Measurements from ENCODE around the gene NODAL. TPM values are rescaled to one million over a fixed set of nuclear protein-coding genes. Genes with fewer than 3 reads are reported as not detected.
"Not testable (repeated sequence)": the region's sequence is repeated elsewhere in the genome, so short reads cannot be mapped to it uniquely, and the experiment has no call there.

The NODAL gene
- not detected for total RNA-seq (ENCODE audit: unreplicated experiment)
- long read RNA-seq = 0 reads

DNA sequence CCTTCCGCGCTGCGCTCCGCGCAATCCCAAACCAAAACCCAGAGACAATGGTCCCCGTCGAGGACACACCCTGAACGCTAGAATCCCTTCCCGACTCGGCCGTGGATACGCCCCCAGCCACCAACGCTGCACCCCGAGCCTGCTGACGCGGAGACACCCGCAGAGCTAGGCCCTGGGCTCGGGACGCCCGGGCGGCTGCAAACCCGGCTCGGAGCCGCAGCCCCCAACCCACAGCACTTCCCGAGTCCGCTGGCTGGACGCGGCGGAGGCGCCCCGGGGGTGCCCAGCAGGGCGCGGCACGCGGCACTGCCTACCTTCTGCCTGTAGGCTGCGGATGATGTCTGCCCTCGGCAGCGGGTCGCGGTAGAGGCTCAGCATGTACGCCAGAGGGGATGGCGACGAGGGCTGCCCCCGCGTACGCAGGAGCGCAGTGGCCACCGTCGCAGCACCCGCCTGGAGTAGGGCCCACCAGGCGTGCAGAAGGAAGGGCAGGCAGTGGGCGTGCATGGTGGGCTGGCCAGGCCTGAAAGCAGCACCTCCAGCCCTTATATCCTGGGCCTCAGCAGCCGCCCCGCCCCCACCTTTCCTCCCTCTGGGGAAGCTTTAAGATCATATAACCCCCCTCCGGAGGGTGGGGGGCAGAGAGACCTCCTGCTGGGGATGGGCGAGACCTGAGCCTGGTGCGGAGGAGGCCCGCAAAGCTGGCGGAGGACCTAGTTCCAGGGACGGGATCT lies at the start of gene NODAL:
TSS of gene NODAL (minus strand) at position 521 of the 734 bp plus-strand sequence. CDS start at position 507, 14 bp downstream.
- peak; percentile 34 for DNase-seq
- peak within 1 kb of the TSS; percentile 75 for H3K4me3 Mint-ChIP-seq (ENCODE audit: unreplicated experiment)
- H3K36me3 Mint-ChIP-seq (ENCODE audit: unreplicated experiment) = no peaks in the 10 kb centered on the region

DNA sequence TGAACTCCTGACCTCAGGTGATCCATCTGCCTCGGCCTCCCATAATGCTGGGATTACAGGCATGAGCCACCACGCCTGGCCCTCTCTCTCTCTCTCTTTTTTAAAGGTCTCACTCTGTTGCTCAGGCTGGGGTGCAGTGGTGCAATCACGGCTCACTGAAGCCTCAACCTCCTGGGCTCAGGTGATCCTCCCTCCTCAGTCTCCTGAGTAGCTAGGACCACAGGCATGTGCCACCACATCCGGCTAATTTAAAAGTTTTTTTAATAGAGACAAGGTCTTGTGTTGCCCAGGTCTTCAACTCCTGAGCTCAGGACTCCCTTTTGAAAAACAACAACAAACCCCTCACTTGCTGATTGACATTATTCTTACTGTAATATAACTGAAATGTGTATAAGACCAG lies 48.7 kb upstream of the NODAL start:
- no peaks in the 10 kb centered on the region for H3K27me3 Mint-ChIP-seq (ENCODE audit: unreplicated experiment)
- no peak for DNase-seq
- H3K4me3 Mint-ChIP-seq (ENCODE audit: unreplicated experiment) = no peak overlapping the region
- TF ChIP-seq, protein P1, sequence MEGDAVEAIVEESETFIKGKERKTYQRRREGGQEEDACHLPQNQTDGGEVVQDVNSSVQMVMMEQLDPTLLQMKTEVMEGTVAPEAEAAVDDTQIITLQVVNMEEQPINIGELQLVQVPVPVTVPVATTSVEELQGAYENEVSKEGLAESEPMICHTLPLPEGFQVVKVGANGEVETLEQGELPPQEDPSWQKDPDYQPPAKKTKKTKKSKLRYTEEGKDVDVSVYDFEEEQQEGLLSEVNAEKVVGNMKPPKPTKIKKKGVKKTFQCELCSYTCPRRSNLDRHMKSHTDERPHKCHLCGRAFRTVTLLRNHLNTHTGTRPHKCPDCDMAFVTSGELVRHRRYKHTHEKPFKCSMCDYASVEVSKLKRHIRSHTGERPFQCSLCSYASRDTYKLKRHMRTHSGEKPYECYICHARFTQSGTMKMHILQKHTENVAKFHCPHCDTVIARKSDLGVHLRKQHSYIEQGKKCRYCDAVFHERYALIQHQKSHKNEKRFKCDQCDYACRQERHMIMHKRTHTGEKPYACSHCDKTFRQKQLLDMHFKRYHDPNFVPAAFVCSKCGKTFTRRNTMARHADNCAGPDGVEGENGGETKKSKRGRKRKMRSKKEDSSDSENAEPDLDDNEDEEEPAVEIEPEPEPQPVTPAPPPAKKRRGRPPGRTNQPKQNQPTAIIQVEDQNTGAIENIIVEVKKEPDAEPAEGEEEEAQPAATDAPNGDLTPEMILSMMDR (IDR thresholded peaks at IDR 0.05; ENCODE audit: partially characterized antibody, unreplicated experiment) = no peak
- H3K36me3 Mint-ChIP-seq (ENCODE audit: unreplicated experiment) = no peaks in the 10 kb centered on the region
- no peak overlapping the region for H3K27ac Mint-ChIP-seq (ENCODE audit: unreplicated experiment)
- H3K4me1 Mint-ChIP-seq (ENCODE audit: low read depth, unreplicated experiment) = peaks cover 14% of the 10 kb centered on the region
- no peaks in the 10 kb centered on the region for H3K9me3 Mint-ChIP-seq (ENCODE audit: unreplicated experiment)

More for the DNA sequence above, at the start of gene NODAL:
- TF ChIP-seq, protein P1 (IDR thresholded peaks at IDR 0.05; ENCODE audit: partially characterized antibody, unreplicated experiment) = peak; percentile 18
- peaks cover 24% of the 10 kb centered on the region for H3K27me3 Mint-ChIP-seq (ENCODE audit: unreplicated experiment)
- peaks cover 7% of the 10 kb centered on the region for H3K4me1 Mint-ChIP-seq (ENCODE audit: low read depth, unreplicated experiment)
- H3K9me3 Mint-ChIP-seq (ENCODE audit: unreplicated experiment) = peaks cover 3% of the 10 kb centered on the region
- no peak within 1 kb of the TSS for H3K27ac Mint-ChIP-seq (ENCODE audit: unreplicated experiment)

DNA sequence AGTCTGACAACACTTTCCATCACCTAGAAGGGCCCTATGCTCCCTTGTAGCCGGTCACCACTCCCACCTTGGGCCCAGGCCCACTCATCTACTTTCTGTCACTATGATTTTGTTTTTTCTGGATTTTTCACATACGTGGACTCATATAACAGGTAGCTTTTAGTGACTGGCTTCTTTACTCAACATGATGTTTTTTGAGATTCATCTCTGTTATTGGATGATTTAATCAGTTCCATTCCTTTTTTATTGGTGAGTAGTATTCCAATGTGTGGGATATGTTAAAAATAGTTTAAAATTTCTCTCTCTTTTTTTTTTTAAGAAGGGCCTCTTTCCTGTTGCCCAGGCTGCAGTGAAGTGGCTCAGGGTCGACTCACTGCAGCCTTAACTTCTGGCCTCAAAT lies 46.3 kb upstream of the NODAL start:
- H3K27ac Mint-ChIP-seq (ENCODE audit: unreplicated experiment) = no peak overlapping the region

DNA sequence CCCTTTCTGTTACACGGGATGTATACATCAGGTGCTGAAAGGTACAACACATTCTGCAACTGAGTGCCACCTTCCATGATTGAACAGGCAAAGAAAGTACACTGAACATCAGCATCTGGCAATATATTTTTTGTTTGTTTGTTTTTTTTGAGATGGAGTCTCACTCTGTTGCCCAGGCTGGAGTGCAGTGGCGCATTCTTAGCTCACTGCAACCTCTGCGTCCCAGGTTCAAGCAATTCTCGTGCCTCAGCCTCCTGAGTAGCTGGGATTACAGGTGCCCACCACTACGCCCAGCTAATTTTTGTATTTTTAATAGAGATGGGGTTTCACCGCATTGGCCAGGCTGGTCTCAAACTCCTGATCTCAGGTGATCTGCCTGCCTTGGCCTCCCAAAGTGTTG lies 42.4 kb upstream of the NODAL start:
- H3K4me3 Mint-ChIP-seq (ENCODE audit: unreplicated experiment); H3K27me3 Mint-ChIP-seq (ENCODE audit: unreplicated experiment); H3K36me3 Mint-ChIP-seq (ENCODE audit: unreplicated experiment); H3K27ac Mint-ChIP-seq (ENCODE audit: unreplicated experiment); H3K9me3 Mint-ChIP-seq (ENCODE audit: unreplicated experiment); DNase-seq: not testable (repeated sequence)
- peaks cover 22% of the 10 kb centered on the region for H3K4me1 Mint-ChIP-seq (ENCODE audit: low read depth, unreplicated experiment)

More for the DNA sequence above, 46.3 kb upstream of the NODAL start:
- DNase-seq = no peak
- Mint-ChIP-seq H3K9me3 (ENCODE audit: unreplicated experiment) (no peaks in the 10 kb centered on the region), H3K4me3 (ENCODE audit: unreplicated experiment) (no peak overlapping the region), H3K4me1 (ENCODE audit: low read depth, unreplicated experiment) (peaks cover 8% of the 10 kb centered on the region), H3K27me3 (ENCODE audit: unreplicated experiment) (no peaks in the 10 kb centered on the region), H3K36me3 (ENCODE audit: unreplicated experiment) (no peaks in the 10 kb centered on the region)
- TF ChIP-seq, protein P1 (IDR thresholded peaks at IDR 0.05; ENCODE audit: partially characterized antibody, unreplicated experiment) = no peak

DNA sequence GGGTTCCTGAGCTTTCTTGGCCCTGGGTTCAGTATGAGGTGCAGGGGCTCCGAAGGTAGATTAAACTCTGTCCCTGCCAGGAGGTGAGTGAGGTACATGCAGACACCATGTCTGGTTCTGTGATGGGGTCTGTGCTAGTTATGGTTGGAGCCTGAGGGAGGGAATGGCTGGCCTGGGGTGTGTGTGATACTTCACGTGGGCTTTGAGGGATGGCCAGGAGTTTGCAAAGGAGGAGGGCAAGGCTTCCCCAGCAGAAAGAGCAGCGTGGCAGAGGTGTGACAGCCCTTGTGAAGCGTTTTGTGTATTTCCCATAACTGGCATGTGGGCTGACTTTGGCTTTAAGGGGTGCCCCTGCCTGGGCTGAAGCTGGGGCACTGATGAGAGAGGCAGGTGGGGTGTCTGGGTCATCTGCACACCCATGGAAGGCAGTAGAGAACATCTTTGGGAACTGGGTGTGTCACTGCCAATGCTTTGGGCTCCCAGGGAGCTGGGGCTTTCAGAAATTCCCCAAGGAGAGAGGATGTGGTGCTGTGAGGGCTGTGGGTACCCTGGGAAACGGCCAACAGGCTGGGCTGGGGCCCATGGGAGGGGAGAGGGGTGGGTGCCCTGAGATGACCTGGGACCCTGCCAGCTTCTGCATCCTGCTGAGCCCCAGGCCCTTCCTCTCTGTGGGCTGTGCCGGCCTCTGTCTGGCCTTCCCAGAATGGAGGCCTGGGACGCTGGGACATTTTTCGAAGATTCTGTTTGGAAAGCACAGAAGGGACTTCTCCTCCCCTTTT lies 41.7 kb upstream of the NODAL start:
- no peak overlapping the region for H3K27ac Mint-ChIP-seq (ENCODE audit: unreplicated experiment)

More for the DNA sequence above, 41.7 kb upstream of the NODAL start:
- H3K36me3 Mint-ChIP-seq (ENCODE audit: unreplicated experiment) = no peaks in the 10 kb centered on the region
- TF ChIP-seq, protein P1 (IDR thresholded peaks at IDR 0.05; ENCODE audit: partially characterized antibody, unreplicated experiment) = no peak
- no peaks in the 10 kb centered on the region for H3K27me3 Mint-ChIP-seq (ENCODE audit: unreplicated experiment)
- DNase-seq = no peak
- H3K4me3 Mint-ChIP-seq (ENCODE audit: unreplicated experiment) = peak overlapping the region; percentile 21
- peaks cover 18% of the 10 kb centered on the region for H3K4me1 Mint-ChIP-seq (ENCODE audit: low read depth, unreplicated experiment)
- H3K9me3 Mint-ChIP-seq (ENCODE audit: unreplicated experiment) = peaks cover 2% of the 10 kb centered on the region
